MM.1S (cell line): ENCODE data around the gene CBFA2T3.

Experiments used
- EZH2 ChIP-seq: fragments of 300-600 bp; sonication (generic); optimal IDR thresholded peaks from 2 replicates; pipeline ENCODE3; 2017; ENCODE audit warnings: low read depth, mild to moderate bottlenecking, antibody characterized with exemption, low read length, mixed read lengths
- EZH2phosphoT487 ChIP-seq: fragments of 300-600 bp; sonication (generic); IDR thresholded peaks from 2 replicates; pipeline ENCODE4 v1.6.1; 2018; ENCODE audit warnings: antibody characterized with exemption, low read length
- TF ChIP-seq, protein P1 (sequence below): fragments of 300-600 bp; sonication (generic); IDR thresholded peaks from 2 replicates; pipeline ENCODE4 v1.5.1; 2016; ENCODE audit warnings: antibody characterized with exemption, low read length, mixed read lengths

DNA sequence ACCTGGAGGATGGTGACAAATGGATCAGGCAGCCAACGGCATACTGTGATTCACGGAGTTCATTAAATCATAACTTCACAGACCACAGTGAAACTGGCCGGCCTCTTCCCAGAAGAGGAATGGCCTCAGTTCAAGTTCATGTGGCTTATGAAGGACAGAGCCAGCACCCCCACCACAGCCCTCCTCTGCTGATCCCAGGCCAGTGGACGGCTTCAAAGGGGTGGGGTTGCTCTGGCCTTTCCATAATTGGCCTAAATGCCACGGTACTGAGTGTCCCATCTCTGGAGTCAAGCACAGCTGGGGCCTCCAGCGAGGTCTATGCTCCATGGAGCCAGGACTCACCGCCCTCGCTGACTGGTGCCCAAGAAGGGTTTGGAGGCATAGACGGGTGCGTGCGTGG is 141.6 kb downstream of the CBFA2T3 start:
- TF ChIP-seq, protein P1, sequence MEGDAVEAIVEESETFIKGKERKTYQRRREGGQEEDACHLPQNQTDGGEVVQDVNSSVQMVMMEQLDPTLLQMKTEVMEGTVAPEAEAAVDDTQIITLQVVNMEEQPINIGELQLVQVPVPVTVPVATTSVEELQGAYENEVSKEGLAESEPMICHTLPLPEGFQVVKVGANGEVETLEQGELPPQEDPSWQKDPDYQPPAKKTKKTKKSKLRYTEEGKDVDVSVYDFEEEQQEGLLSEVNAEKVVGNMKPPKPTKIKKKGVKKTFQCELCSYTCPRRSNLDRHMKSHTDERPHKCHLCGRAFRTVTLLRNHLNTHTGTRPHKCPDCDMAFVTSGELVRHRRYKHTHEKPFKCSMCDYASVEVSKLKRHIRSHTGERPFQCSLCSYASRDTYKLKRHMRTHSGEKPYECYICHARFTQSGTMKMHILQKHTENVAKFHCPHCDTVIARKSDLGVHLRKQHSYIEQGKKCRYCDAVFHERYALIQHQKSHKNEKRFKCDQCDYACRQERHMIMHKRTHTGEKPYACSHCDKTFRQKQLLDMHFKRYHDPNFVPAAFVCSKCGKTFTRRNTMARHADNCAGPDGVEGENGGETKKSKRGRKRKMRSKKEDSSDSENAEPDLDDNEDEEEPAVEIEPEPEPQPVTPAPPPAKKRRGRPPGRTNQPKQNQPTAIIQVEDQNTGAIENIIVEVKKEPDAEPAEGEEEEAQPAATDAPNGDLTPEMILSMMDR, result no peak
- TF ChIP-seq EZH2, result no peak
- no peak for TF ChIP-seq EZH2phosphoT487
